GM11168 (cell line): ENCODE results near the gene SUSD1.

Experiments
- in situ Hi-C: fragments of 300-500 bp; cut with MboI; formaldehyde crosslinking; loops from one replicate; pipeline ENCODE4 v1.12.0; 2022; ENCODE audit warnings: low sequenced_read_pairs; ENCODE audit not compliant: unreplicated experiment

SUSD1 gene

GRCh38 chr9:112028242-112029221 is 146.6 kb downstream of the SUSD1 start:
- in situ Hi-C loops = no loop called here

- in situ Hi-C loops = no loop called here
Measured at GRCh38 chr9:112025850-112026249, 149.2 kb downstream of the SUSD1 start.

GRCh38 chr9:112021742-112022141 is 153.4 kb downstream of the SUSD1 start:
- in situ Hi-C loops = no loop called here

- in situ Hi-C loops = no loop called here
Measured at GRCh38 chr9:112020680-112021596, 154.2 kb downstream of the SUSD1 start.

- in situ Hi-C loops = no loop called here
Measured at GRCh38 chr9:112017878-112018277, 157.2 kb downstream of the SUSD1 start.

GRCh38 chr9:112015736-112016135 is 159.4 kb downstream of the SUSD1 start:
- in situ Hi-C loops = no loop called here

GRCh38 chr9:112015149-112015548 is 159.9 kb downstream of the SUSD1 start:
- in situ Hi-C loops = no loop called here

GRCh38 chr9:112013266-112013665 is 161.8 kb downstream of the SUSD1 start:
- in situ Hi-C loops = no loop called here

GRCh38 chr9:112012026-112012902 is 162.8 kb downstream of the SUSD1 start:
- in situ Hi-C loops = no loop called here

GRCh38 chr9:112011051-112011620 is 164.0 kb downstream of the SUSD1 start:
- in situ Hi-C loops = no loop called here

GRCh38 chr9:112010537-112010936 is 164.6 kb downstream of the SUSD1 start:
- in situ Hi-C loops = no loop called here

- in situ Hi-C loops = no loop called here
Measured at GRCh38 chr9:112009656-112010055, 165.4 kb downstream of the SUSD1 start.

GRCh38 chr9:112007575-112008240 is 167.4 kb downstream of the SUSD1 start:
- in situ Hi-C loops = no loop called here

GRCh38 chr9:112006361-112007020 is 168.6 kb downstream of the SUSD1 start:
- in situ Hi-C loops = no loop called here

- in situ Hi-C loops = no loop called here
Measured at GRCh38 chr9:112005939-112006338, 169.2 kb downstream of the SUSD1 start.

- in situ Hi-C loops = no loop called here
Measured at GRCh38 chr9:112003538-112003937, 171.6 kb downstream of the SUSD1 start.

- in situ Hi-C loops = no loop called here
Measured at GRCh38 chr9:112002847-112003457, 172.1 kb downstream of the SUSD1 start.
